CD4-positive, alpha-beta T cell treated with Interleukin-17A for 1 hour (primary cell): ENCODE data around the gene TUSC2.
"Not testable (repeated sequence)": the region's sequence is repeated elsewhere in the genome, so short reads cannot be mapped to it uniquely, and the experiment has no call there.

ENCODE experiments used
- DNase-seq: peaks from one replicate; pipeline ENCODE4 v3.0.0-alpha.2; 2020

TUSC2 gene

GRCh38 chr3:50293079-50293801 lies 34.8 kb downstream of the TUSC2 start:
- no peak for DNase-seq

- peak; percentile 97 for DNase-seq
Observed at GRCh38 chr3:50292159-50293078, 35.6 kb downstream of the TUSC2 start, which contains the start of gene IFRD2. TSS of gene IFRD2 (minus strand) at chr3:50292429. CDS start at chr3:50292274, 155 bp downstream.

GRCh38 chr3:50290161-50290641 lies 37.8 kb downstream of the TUSC2 start:
- DNase-seq, result no peak

- no peak for DNase-seq
Observed at GRCh38 chr3:50289130-50289529, 38.9 kb downstream of the TUSC2 start.

GRCh38 chr3:50288387-50289007 lies 39.5 kb downstream of the TUSC2 start:
- DNase-seq, result no peak

DNA sequence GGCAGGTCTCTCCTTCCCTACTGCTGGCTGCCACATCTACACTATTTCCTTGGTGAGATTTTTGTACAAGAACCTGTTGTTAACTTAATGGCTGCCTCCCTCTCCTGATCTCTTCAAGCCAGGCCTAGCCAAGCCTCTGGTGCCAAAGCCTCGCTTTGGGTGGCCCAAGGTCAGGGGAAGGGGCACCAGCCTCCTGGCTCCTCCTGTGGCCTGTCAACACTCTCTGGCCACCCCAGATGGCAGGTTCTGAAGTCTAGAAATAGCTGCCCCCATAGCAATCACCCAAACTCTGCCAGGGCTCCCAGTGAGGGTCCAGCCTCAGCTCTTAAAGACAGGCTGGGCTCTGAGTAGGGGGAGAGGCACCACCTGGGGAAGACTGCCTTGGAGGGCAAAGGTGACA lies 40.8 kb downstream of the TUSC2 start:
- no peak for DNase-seq

GRCh38 chr3:50286322-50287227 lies 41.4 kb downstream of the TUSC2 start:
- DNase-seq, result no peak

DNA sequence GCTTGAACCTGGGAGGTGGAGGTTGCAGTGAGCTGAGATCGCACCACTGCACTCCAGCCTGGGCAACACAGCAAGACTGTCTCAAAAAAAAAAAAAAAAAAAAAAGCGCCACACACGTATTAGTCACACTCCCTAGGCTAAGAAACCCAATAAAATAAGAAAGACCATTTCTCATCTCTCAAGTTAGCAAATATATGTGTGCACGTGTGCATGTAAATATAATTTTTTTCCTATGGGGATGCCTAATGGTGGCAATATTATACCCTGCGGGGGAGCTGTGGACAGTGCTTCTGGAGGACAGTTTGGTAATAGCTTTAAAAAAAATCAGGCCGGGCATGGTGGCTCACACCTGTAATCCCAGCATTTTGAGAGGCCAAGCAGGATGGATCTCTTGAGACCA lies 43.9 kb downstream of the TUSC2 start:
- DNase-seq, result not testable (repeated sequence)

- no peak for DNase-seq
Observed at GRCh38 chr3:50279255-50280016, 48.6 kb downstream of the TUSC2 start.

DNA sequence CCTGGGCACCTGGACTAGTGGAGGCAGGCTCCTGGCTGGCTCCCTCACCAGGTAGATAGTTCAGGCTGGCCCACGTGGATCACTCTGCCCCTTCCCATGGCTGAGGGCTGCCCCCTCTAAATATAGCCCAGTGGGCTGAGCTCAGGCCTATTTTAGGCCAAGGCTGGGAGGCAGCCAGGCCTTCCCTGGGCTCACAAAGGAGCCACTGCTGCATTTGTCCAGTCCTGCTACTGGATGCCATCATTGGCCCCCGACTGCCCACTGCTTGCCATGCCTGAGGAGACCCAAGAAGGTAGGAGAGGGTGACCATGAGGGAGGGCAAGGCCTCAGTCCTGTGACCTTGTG lies 49.2 kb downstream of the TUSC2 start, which contains the start of gene LSMEM2:
Gene LSMEM2 (plus strand): TSS at position 208 of the 345 bp plus-strand sequence. CDS start 27 bp downstream, at position 235.
- DNase-seq, result no peak

DNA sequence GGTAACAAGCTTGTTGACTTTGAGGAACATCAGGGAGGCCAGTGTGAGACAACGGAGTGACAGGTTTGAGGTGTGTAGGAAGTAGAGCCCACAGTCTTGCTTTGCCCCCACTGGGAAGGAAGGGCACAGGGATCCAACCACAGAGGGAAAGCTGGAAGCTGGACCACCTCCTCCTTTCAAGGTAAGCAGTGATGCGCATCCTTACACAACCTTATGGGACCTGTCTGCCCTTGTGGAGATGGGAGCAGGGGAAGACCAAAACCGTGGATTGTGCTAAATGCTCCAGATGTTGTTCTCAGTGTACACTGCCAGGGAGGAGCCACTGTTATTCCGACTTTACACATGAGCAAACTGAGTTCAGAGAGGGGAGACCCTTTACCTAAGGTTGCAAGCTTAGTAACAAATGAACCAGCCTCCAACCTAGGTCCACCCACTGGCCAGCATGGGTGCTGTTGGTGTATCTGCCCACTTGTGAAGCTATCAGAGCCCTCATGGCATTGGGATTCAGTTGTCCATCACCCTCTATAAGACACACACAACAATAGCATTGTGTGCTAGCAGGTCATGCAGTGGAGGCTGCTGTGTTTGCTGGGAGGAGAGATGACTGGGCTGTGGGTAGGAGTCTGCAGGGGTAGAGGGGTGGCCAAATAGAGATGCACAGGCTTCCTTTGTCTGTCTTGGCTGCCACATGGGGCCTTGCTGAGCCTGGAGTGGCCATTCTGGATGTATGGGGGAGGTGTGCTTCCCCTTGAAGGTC lies 49.7 kb downstream of the TUSC2 start:
- DNase-seq, result no peak

DNA sequence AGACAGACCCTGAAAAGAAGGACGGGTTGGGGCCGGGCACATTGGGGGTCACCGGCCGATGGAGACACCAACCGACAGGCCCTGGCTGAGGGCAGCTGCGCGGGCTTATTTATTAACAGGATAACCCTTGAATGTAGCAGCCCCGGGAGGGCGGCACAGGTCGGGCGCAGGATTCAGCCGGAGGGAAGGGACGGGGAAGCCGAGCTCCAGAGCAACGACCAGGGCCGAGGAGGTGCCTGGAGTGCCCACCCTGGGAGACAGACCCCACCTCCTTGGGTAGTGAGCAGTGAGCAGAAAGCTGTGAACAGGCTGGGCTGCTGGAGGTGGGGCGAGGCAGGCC lies 51.3 kb downstream of the TUSC2 start:
- no peak for DNase-seq

GRCh38 chr3:50275996-50276761 lies 51.8 kb downstream of the TUSC2 start:
- no peak for DNase-seq

DNA sequence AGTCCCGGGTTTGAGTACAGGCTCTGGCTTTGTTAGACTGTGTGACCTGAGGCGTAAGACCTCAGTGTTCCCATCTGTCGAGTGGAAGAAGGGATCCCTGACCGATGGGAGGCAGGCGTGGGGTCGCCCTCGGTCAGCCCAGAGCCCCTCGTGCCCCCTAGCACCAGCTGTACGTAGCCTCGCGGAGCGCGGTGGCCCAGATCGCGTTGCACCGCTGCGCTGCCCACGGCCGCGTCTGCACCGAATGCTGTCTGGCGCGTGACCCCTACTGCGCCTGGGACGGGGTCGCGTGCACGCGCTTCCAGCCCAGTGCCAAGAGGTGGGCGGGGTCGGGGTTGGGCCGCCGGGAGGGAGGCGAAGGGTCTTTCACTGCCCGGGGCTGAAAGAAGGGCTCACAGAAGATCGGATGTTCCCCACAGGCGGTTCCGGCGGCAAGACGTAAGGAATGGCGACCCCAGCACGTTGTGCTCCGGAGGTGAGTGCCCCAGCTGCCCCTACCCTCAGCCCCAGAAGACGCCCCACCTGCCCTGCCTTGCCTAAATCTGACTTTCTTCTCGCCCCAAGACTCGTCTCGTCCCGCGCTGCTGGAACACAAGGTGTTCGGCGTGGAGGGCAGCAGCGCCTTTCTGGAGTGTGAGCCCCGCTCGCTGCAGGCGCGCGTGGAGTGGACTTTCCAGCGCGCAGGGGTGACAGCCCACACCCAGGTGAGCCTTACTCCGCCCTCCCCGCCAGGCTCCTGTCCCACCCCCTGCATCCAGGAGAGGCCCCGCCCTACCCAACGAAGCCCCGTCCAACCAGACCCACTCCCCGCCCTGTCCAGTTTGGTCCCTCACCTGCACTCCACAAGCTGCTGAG lies 52.7 kb downstream of the TUSC2 start:
- no peak for DNase-seq
